DMS114 treated with DMSO at 0.1 percent for 48 hours (cell line): ENCODE data around the gene PGPEP1.

Source experiments
- DNase-seq: peaks from one replicate; lab custom pipeline; 2025; ENCODE audit not compliant: unreplicated experiment; lab: John Stamatoyannopoulos, UW

The PGPEP1 gene

DNA sequence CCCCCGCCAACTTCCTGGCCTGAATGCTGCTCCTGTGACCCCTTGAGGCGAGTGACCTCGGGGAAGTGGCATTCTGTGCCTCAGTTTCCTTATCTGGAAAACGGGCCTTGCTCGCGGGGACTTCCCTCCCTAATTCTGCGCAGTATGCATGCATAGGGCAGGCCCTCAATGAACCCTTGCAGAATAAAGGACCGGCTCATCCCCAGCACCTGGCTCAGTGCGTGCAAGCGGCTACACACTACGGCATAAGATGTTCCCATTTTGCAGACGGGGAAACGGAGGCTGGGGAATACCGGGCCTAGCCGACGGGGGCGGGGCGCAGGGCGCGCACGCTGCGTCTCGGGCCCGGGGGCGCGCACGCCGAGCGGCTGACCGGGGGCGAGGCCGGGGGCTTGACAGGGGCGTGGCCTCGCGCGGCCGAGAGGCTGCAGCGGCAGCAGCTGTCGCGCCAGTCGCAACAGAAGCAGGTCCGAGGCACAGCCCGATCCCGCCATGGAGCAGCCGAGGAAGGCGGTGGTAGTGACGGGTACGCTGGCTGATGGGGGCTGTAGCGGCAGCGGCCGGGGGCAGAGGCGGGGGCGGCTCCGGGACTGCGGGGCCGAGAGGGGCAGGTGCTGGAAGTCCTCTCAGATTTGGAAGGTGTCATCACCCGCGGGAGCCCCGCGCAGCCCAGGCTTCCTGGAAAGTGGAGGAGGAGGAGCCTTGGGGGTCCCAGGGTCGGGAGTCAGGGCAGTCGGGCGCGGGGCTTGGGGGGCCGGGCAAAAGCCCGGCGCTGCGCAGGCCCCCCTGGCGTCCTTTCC is at the start of gene PGPEP1:
Gene PGPEP1, plus strand, starts transcription at position 409 of the 800 bp plus-strand sequence. Its CDS starts 84 bp downstream, at position 493.
- DNase-seq, result peak; percentile 39

GRCh38 chr19:18291019-18291524 is 49.3 kb upstream of the PGPEP1 start:
- no peak for DNase-seq

GRCh38 chr19:18291590-18292461 is 48.6 kb upstream of the PGPEP1 start:
- DNase-seq, result peak; percentile 84

GRCh38 chr19:18292462-18292809 is 48.0 kb upstream of the PGPEP1 start:
- no peak for DNase-seq

DNA sequence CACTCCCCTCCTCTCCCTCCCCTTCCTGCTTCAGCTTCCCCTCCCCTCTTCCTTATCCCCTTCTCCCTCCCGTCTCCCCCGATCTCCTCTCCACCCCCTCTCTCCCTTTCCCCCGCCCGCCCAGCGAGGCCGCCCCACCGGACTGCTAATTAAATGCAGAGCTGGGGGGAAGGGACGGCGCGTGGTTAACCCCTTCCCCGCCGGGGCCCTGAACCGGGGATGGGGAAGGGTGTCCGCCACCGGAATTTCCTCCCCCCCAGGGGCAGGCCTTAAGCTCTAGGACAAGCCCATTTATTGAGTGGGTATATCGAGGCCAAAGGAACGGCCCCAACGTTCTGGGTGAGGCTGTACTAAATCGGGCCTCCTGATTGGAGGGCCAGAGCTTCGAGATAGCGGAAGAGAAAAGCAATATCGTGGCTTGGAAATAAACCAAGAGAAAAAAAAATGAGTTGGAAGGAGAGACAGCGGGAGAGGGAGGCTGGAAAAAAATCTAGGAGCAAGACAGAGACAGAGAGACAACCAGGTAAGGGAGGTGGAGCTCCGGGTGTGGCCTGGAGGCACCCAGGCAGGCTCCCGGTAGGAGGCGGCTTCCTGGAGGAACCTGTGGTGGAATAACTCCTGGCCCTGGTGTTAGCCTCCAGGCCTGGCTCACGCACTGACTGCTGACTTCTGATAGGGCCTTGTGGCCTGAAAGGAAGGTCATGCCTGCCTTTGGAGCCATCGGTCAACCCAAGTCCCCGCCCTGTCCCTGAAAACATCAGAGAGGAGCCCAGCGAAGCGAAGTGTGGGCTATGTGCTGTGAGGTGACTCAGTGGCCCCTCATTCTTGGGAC is 47.4 kb upstream of the PGPEP1 start:
- peak; percentile 67 for DNase-seq

- DNase-seq, result no peak
Measured at GRCh38 chr19:18293642-18294466, 46.5 kb upstream of the PGPEP1 start.

GRCh38 chr19:18294467-18294864 is 45.9 kb upstream of the PGPEP1 start:
- DNase-seq, result no peak

- no peak for DNase-seq
Measured at GRCh38 chr19:18295034-18295451, 45.4 kb upstream of the PGPEP1 start.

DNA sequence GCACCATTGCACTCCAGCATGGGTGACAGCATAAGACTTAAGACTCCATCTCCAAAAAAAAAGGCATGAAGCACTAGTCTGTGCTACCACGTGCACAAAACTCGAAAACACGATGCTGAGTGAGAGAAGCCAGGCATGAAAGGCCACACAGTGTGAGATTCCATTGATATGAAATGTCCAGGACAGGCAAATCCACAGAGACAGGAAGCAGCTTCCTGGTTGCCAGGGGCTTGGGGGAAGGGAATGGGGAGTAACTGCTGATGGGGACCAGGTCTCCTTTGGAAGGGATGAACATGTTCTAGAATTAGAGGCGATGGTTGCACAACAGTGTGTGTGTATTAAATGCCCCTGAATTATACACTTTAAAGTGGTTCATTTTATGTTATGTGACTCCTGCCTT is 43.1 kb upstream of the PGPEP1 start:
- DNase-seq, result no peak

DNA sequence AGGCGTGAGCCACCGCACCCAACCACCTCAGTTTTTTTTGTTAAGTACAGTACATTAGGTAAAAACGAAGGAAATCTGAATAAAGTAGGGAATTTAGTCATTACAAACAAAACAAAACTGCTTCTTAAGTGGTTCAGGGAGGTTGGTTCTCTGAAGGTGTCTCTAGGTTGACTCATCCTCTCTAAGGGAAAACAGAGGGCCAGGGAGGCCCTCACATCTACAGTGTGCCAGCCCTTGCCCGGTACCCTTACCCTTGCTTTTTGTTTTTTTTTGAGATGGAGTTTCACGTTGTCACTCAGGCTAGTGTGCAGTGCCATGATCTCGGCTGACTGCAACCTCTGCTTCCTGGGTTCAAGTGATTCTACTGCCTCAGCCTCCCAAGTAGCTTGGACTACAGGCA is 41.8 kb upstream of the PGPEP1 start:
- no peak for DNase-seq

DNA sequence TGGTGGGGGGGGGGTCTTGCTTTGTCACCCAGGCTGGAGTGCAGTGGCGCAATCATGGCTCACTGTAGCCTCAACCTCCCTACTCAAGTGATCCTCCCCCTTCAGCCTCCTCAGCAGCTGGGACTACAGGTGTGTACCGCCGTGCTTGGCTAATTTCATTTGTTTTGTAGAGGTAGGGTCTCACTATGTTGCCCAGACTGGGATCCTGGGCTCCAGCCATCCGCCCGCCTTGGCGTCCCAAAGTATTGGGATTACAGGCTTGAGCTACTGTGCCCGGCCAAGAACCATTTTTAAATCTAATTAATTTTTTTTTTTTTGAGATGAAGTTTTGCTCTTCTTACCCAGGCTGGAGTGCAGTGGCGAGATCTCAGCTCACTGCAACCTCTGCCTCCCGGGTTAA is 40.7 kb upstream of the PGPEP1 start:
- DNase-seq, result no peak

GRCh38 chr19:18300930-18301717 is 39.3 kb upstream of the PGPEP1 start:
- DNase-seq, result no peak

- DNase-seq, result no peak
Measured at GRCh38 chr19:18301718-18302111, 38.7 kb upstream of the PGPEP1 start.

DNA sequence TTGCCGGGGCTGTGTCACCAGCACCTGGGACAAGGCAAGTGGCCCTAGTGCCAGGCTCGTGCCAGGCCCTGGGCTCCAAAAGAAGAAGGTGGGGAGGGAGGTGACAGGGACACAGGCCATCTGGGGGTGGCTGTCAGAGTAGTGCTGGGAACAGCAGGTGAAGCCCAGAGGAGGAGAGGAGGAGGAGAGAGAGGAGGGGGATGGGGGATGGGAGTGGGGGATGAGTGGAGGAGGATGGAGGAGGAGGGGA is 36.3 kb upstream of the PGPEP1 start:
- no peak for DNase-seq

GRCh38 chr19:18304458-18305310 is 35.7 kb upstream of the PGPEP1 start:
- DNase-seq, result no peak

- DNase-seq, result no peak
Measured at GRCh38 chr19:18306209-18306887, 34.0 kb upstream of the PGPEP1 start.

- no peak for DNase-seq
Measured at GRCh38 chr19:18306888-18307260, 33.5 kb upstream of the PGPEP1 start.

GRCh38 chr19:18307271-18307681 is 33.1 kb upstream of the PGPEP1 start:
- no peak for DNase-seq
